ENCODE results near the gene NALF2.

The NALF2 gene

GRCh38 chrX:69503782-69504625 is at the start of gene NALF2:
NALF2 (plus strand) TSS chrX:69504326; CDS start chrX:69505283, 957 bp downstream.
- FAIRE-seq (no peak), DNase-seq (ENCODE audit: insufficient read length, low spot score) (no peak)
- TF ChIP-seq POLR2A (IDR thresholded peaks at IDR 0.05; ENCODE audit: low read depth, low read length) = no peak

GRCh38 chrX:69457756-69458155 is 46.4 kb upstream of the NALF2 start:
- FAIRE-seq (no peak), DNase-seq (ENCODE audit: insufficient read length, low spot score) (no peak)
- TF ChIP-seq POLR2A (IDR thresholded peaks at IDR 0.05; ENCODE audit: low read depth, low read length) = no peak

GRCh38 chrX:69466546-69466945 is 37.6 kb upstream of the NALF2 start:
- FAIRE-seq (no peak), DNase-seq (ENCODE audit: insufficient read length, low spot score) (no peak)
- no peak for TF ChIP-seq POLR2A (IDR thresholded peaks at IDR 0.05; ENCODE audit: low read depth, low read length)

GRCh38 chrX:69469975-69470374 is 34.2 kb upstream of the NALF2 start:
- TF ChIP-seq POLR2A (IDR thresholded peaks at IDR 0.05; ENCODE audit: low read depth, low read length) = no peak
- FAIRE-seq (no peak), DNase-seq (ENCODE audit: insufficient read length, low spot score) (no peak)

- DNase-seq (ENCODE audit: insufficient read length, low spot score) (no peak), FAIRE-seq (no peak)
- no peak for TF ChIP-seq POLR2A (IDR thresholded peaks at IDR 0.05; ENCODE audit: low read depth, low read length)
Measured at GRCh38 chrX:69489625-69490024, 14.5 kb upstream of the NALF2 start.

- no peak for TF ChIP-seq POLR2A (IDR thresholded peaks at IDR 0.05; ENCODE audit: low read depth, low read length)
- FAIRE-seq (no peak), DNase-seq (ENCODE audit: insufficient read length, low spot score) (peak; percentile 28)
Measured at GRCh38 chrX:69493193-69493592, 10.9 kb upstream of the NALF2 start.

- DNase-seq (ENCODE audit: insufficient read length, low spot score) = no peak
- TF ChIP-seq POLR2A (IDR thresholded peaks at IDR 0.05; ENCODE audit: low read depth, low read length) = no peak
Measured at GRCh38 chrX:69493766-69494165, 10.4 kb upstream of the NALF2 start.

GRCh38 chrX:69496183-69496582 is 7.9 kb upstream of the NALF2 start:
- DNase-seq (ENCODE audit: insufficient read length, low spot score) = no peak
- no peak for TF ChIP-seq POLR2A (IDR thresholded peaks at IDR 0.05; ENCODE audit: low read depth, low read length)
- no peak for FAIRE-seq

More at GRCh38 chrX:69493766-69494165, 10.4 kb upstream of the NALF2 start:
- FAIRE-seq = no peak

- DNase-seq (ENCODE audit: insufficient read length, low spot score) = no peak
- FAIRE-seq = no peak
Measured at GRCh38 chrX:69501429-69501828, 2.7 kb upstream of the NALF2 start.

GRCh38 chrX:69503228-69503781 is 821 bp upstream of the NALF2 start:
- TF ChIP-seq POLR2A (IDR thresholded peaks at IDR 0.05; ENCODE audit: low read depth, low read length) = no peak
- FAIRE-seq = no peak
- DNase-seq (ENCODE audit: insufficient read length, low spot score) = no peak

More at GRCh38 chrX:69501429-69501828, 2.7 kb upstream of the NALF2 start:
- no peak for TF ChIP-seq POLR2A (IDR thresholded peaks at IDR 0.05; ENCODE audit: low read depth, low read length)

- no peak for TF ChIP-seq POLR2A (IDR thresholded peaks at IDR 0.05; ENCODE audit: low read depth, low read length)
- FAIRE-seq = no peak
- DNase-seq (ENCODE audit: insufficient read length, low spot score) = no peak
Measured at GRCh38 chrX:69504626-69505612, 793 bp downstream of the NALF2 start.

- no peak for DNase-seq (ENCODE audit: insufficient read length, low spot score)
- FAIRE-seq = no peak
- no peak for TF ChIP-seq POLR2A (IDR thresholded peaks at IDR 0.05; ENCODE audit: low read depth, low read length)
Measured at GRCh38 chrX:69505772-69506616, 1.9 kb downstream of the NALF2 start.

Data from H54 (cell line).